CD4-positive, CD25-positive, alpha-beta regulatory T cell (primary cell): ENCODE results near the gene IRF7. TPM values are rescaled to one million over a fixed set of nuclear protein-coding genes. Genes with fewer than 3 reads are reported as not detected.

ENCODE experiments used
- ATAC-seq, 2 donors: fragments of 150-1000 bp; cut with Tn5 transposase; one replicate each; pipeline ENCODE4 v1.10.0; 2021; ENCODE audit warnings: low read depth in 2 of 2, moderate number of reproducible peaks in 2 of 2, moderate library complexity in 1 of 2
- DNase-seq, 3 donors: peaks; one replicate each; pipeline versions ENCODE4 v3.0.0 to v3.0.0-alpha.2; 2012 to 2022; ENCODE audit warnings: mixed read lengths in 1 of 3
- H3K27ac ChIP-seq: one replicate; pipeline ENCODE4 v1.7.0; 2013; ENCODE audit warnings: mild to moderate bottlenecking, low read length; ENCODE audit not compliant: insufficient read depth, poor library complexity, severe bottlenecking
- H3K27me3 ChIP-seq: one replicate; pipeline ENCODE4 v1.7.0; 2013; ENCODE audit warnings: low read length; ENCODE audit not compliant: control insufficient read depth, insufficient read depth
- H3K36me3 ChIP-seq: one replicate; pipeline ENCODE4 v1.7.0; 2013; ENCODE audit warnings: mild to moderate bottlenecking, low read length, moderate library complexity; ENCODE audit not compliant: control insufficient read depth, insufficient read depth
- H3K4me1 ChIP-seq: 2 replicates; pipeline ENCODE4 v1.7.0; 2013; ENCODE audit warnings: mild to moderate bottlenecking, low read length; ENCODE audit not compliant: insufficient read depth, control insufficient read depth, poor library complexity, severe bottlenecking
- H3K4me3 ChIP-seq: one replicate; pipeline ENCODE4 v1.7.0; 2013; ENCODE audit warnings: low read depth, mild to moderate bottlenecking, low read length, moderate library complexity
- H3K9me3 ChIP-seq, 2 experiments: 1 replicate in 1 of 2; 2 replicates in 1 of 2; pipeline ENCODE4 v1.7.0; 2013; ENCODE audit warnings: low read length in 2 of 2, mild to moderate bottlenecking in 1 of 2, moderate library complexity in 1 of 2; ENCODE audit not compliant: control insufficient read depth in 2 of 2
- H3K27ac Mint-ChIP-seq, 3 donors: one replicate each; pipeline ENCODE4 v1.8.0; 2020 to 2022; ENCODE audit warnings: mild to moderate bottlenecking in 3 of 3, mixed read lengths in 3 of 3, moderate library complexity in 2 of 3
- H3K27me3 Mint-ChIP-seq: one replicate; pipeline ENCODE4 v1.8.0; 2022; ENCODE audit warnings: mild to moderate bottlenecking, mixed read lengths
- H3K36me3 Mint-ChIP-seq: one replicate; pipeline ENCODE4 v1.8.0; 2020; ENCODE audit warnings: mixed read lengths
- H3K4me1 Mint-ChIP-seq, 4 donors: one replicate each; pipeline ENCODE4 v1.8.0; 2020 to 2022; ENCODE audit warnings: mixed read lengths in 4 of 4, mild to moderate bottlenecking in 1 of 4
- H3K4me3 Mint-ChIP-seq, 4 donors: one replicate each; pipeline ENCODE4 v1.8.0; 2020 to 2022; ENCODE audit warnings: mild to moderate bottlenecking in 4 of 4, mixed read lengths in 4 of 4, moderate library complexity in 3 of 4
- H3K9me3 Mint-ChIP-seq, 7 donors: one replicate each; pipeline ENCODE4 v1.8.0; 2020 to 2022; ENCODE audit warnings: mixed read lengths in 7 of 7, mild to moderate bottlenecking in 3 of 7, moderate library complexity in 2 of 7
- polyA plus RNA-seq, 4 donors: library from polyadenylated mRNA; unstranded; fragments of 300-500 nt; fragmentation: Illumina TruSeq; gene quantifications; one replicate each; pipeline ENCODE4 v1.2.3, GENCODE V29; 2021
- total RNA-seq: library from RNA; stranded (reverse); gene quantifications from one replicate; pipeline ENCODE4 v1.2.3, GENCODE V29; 2022

The IRF7 gene
- total and polyA plus RNA-seq, 5 donors from 2014 or later: 27.2 to 120 (median 29.2) TPM

DNA sequence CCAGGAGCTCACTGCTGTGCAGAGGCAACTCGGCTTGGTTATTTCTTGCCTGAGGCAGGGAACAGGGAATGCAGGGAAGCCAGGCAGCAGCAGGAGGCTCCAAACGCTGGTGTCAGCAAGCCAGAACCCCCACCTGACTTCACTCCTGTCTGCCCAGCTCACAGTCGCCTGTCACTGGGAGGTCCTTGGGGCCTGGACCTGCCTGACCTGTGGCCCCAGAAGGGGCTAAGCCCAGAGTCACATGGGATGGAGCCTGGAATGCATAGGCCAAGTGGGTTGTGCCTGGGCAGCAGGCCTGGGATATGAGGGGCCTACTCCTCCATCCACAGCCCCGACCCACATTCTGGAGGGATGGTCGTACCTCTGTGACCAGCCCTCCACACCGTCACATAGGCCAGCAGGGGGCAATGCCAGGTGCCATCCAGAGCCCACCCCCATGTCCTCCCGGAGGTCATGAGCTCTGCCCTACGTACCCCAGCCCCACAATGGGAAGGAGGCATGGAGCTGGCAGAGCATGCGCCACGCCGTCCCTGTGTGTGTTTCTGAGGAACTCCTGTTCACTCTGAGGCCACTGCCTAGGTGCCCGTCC, 49.7 kb downstream of the IRF7 start:
- no peak overlapping the region for H3K27ac ChIP-seq
- Mint-ChIP-seq H3K36me3 (no peaks in the 10 kb centered on the region), H3K4me1 (peaks cover 0 to 19% (median 2%) of the 10 kb centered on the region in 4 donors), H3K27ac (no peak overlapping the region), H3K27me3 (no peaks in the 10 kb centered on the region), H3K4me3 (peak overlapping the region in 2 of 4 donors; percentile 54 to 90), H3K9me3 (no peaks in the 10 kb centered on the region)
- H3K4me1 ChIP-seq: peaks cover 24% of the 10 kb centered on the region
- DNase-seq: no peak
- H3K9me3 ChIP-seq: no peaks in the 10 kb centered on the region
- H3K36me3 ChIP-seq: no peaks in the 10 kb centered on the region
- H3K4me3 ChIP-seq: no peak overlapping the region
- H3K27me3 ChIP-seq: no peaks in the 10 kb centered on the region
- ATAC-seq: no peak

- no peak overlapping the region for H3K27ac ChIP-seq
- H3K27ac Mint-ChIP-seq: peak overlapping the region in 1 of 3 donors; percentile 36
- no peaks in the 10 kb centered on the region for H3K27me3 Mint-ChIP-seq
- no peak overlapping the region for H3K4me3 ChIP-seq
- no peak for DNase-seq
- H3K36me3 Mint-ChIP-seq: no peaks in the 10 kb centered on the region
- H3K4me3 Mint-ChIP-seq: peak overlapping the region in 2 of 4 donors; percentile 43 to 56
- no peaks in the 10 kb centered on the region for H3K27me3 ChIP-seq
- H3K9me3 ChIP-seq: no peaks in the 10 kb centered on the region
- peaks cover 0 to 23% (median 6%) of the 10 kb centered on the region in 4 donors for H3K4me1 Mint-ChIP-seq
- H3K4me1 ChIP-seq: peaks cover 28% of the 10 kb centered on the region
- ATAC-seq: no peak
- H3K36me3 ChIP-seq: no peaks in the 10 kb centered on the region
- H3K9me3 Mint-ChIP-seq: no peaks in the 10 kb centered on the region
These were observed 51.8 kb downstream of the IRF7 start for GRCh38 chr11:563812-564578.

DNA sequence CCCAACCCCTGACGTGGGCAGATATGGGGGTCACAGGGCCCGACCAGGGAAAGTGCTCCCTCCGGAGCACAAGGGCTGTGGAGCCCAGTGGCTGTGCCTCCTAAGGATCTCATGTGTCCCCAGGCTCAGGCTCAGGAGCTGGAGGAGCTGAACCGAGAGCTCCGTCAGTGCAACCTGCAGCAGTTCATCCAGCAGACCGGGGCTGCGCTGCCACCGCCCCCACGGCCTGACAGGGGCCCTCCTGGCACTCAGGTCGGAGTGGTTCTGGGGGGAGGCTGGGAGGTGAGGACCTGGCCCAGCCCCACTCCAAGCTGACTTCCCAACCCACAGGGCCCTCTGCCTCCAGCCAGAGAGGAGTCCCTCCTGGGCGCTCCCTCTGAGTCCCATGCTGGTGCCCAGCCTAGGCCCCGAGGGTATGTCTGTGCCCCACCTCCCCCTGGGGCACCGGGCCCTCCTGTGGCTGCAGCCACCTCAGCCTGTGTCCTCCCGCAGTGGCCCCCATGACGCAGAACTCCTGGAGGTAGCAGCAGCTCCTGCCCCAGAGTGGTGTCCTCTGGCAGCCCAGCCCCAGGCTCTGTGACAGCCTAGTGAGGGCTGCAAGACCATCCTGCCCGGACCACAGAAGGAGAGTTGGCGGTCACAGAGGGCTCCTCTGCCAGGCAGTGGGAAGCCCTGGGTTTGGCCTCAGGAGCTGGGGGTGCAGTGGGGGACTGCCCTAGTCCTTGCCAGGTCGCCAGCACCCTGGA, 52.5 kb downstream of the IRF7 start:
- Histone ChIP-seq H3K36me3 (no peaks in the 10 kb centered on the region), H3K27me3 (no peaks in the 10 kb centered on the region), H3K9me3 (no peaks in the 10 kb centered on the region), H3K4me1 (peaks cover 26% of the 10 kb centered on the region), H3K4me3 (no peak overlapping the region), H3K27ac (no peak overlapping the region)
- H3K9me3 Mint-ChIP-seq: no peaks in the 10 kb centered on the region
- no peaks in the 10 kb centered on the region for H3K27me3 Mint-ChIP-seq
- peak overlapping the region in 2 of 4 donors; percentile 19 to 56 for H3K4me3 Mint-ChIP-seq
- no peak for DNase-seq
- H3K4me1 Mint-ChIP-seq: peaks cover 0 to 25% (median 6%) of the 10 kb centered on the region in 4 donors
- ATAC-seq: no peak
- no peak overlapping the region for H3K27ac Mint-ChIP-seq
- H3K36me3 Mint-ChIP-seq: no peaks in the 10 kb centered on the region

Other genes with a start within 250 kb of the IRF7 start
- gene B4GALNT4, start 246.5 kb downstream of the IRF7 start, total RNA-seq: 0.99 TPM
- gene B4GALNT4, start 246.5 kb downstream of the IRF7 start, polyA plus RNA-seq: not detected
- gene PKP3, start 221.7 kb downstream of the IRF7 start, total RNA-seq: 0.30 TPM
- under 1 TPM in 3 of 4 donors, not detected in 1; 0.09 to 0.75 (median 0.27) TPM for gene PKP3, start 221.7 kb downstream of the IRF7 start, polyA plus RNA-seq
- 387 TPM for gene SIGIRR, start 201.0 kb downstream of the IRF7 start, total RNA-seq
- gene SIGIRR, start 201.0 kb downstream of the IRF7 start, polyA plus RNA-seq: 100 to 1,000 TPM; 213 to 274 (median 220) TPM
- gene ANO9, start 173.9 kb downstream of the IRF7 start, total RNA-seq: 153 TPM
- 10 to 100 TPM in 3 of 4 donors, 1 to 10 TPM in 1; 8.9 to 16.4 (median 12.3) TPM for gene ANO9, start 173.9 kb downstream of the IRF7 start, polyA plus RNA-seq
- 19.3 TPM for gene PTDSS2, start 165.7 kb downstream of the IRF7 start, total RNA-seq
- gene PTDSS2, start 165.7 kb downstream of the IRF7 start, polyA plus RNA-seq: 1 to 10 TPM; 6.1 to 8.3 (median 6.8) TPM
- 112 TPM for gene RNH1, start 108.7 kb downstream of the IRF7 start, total RNA-seq
- 100 to 1,000 TPM; 126 to 155 (median 133) TPM for gene RNH1, start 108.7 kb downstream of the IRF7 start, polyA plus RNA-seq
- 35.0 TPM for gene HRAS, start 80.4 kb downstream of the IRF7 start, total RNA-seq
- gene HRAS, start 80.4 kb downstream of the IRF7 start, polyA plus RNA-seq: 10 to 100 TPM; 15.9 to 35.2 (median 21.1) TPM
- gene LRRC56, start 78.4 kb downstream of the IRF7 start, total RNA-seq: 5.8 TPM
- gene LRRC56, start 78.4 kb downstream of the IRF7 start, polyA plus RNA-seq: 1 to 10 TPM in 2 of 4 donors, under 1 TPM in 2; 0.89 to 3.1 (median 1.8) TPM
- gene LMNTD2, start 55.2 kb downstream of the IRF7 start, total RNA-seq: 5.1 TPM
- 1 to 10 TPM in 2 of 4 donors, under 1 TPM in 2; 0.79 to 1.4 (median 1.0) TPM for gene LMNTD2, start 55.2 kb downstream of the IRF7 start, polyA plus RNA-seq
- gene RASSF7, start 55.0 kb downstream of the IRF7 start, total RNA-seq: 27.2 TPM
- gene RASSF7, start 55.0 kb downstream of the IRF7 start, polyA plus RNA-seq: 10 to 100 TPM; 23.9 to 34.2 (median 31.8) TPM
- 43.8 TPM for gene PHRF1, start 39.5 kb downstream of the IRF7 start, total RNA-seq
- gene PHRF1, start 39.5 kb downstream of the IRF7 start, polyA plus RNA-seq: 1 to 10 TPM; 3.8 to 6.0 (median 5.0) TPM
- not detected for gene CDHR5, start 9.0 kb upstream of the IRF7 start, total RNA-seq
- gene CDHR5, start 9.0 kb upstream of the IRF7 start, polyA plus RNA-seq: not detected
- not detected for gene SCT, start 11.2 kb upstream of the IRF7 start, total RNA-seq
- gene SCT, start 11.2 kb upstream of the IRF7 start, polyA plus RNA-seq: not detected
- not detected for gene DRD4, start 21.3 kb upstream of the IRF7 start, total RNA-seq
- not detected for gene DRD4, start 21.3 kb upstream of the IRF7 start, polyA plus RNA-seq
- gene DEAF1, start 79.3 kb upstream of the IRF7 start, total RNA-seq: 84.1 TPM
- 10 to 100 TPM; 33.5 to 46.5 (median 37.4) TPM for gene DEAF1, start 79.3 kb upstream of the IRF7 start, polyA plus RNA-seq
- 26.3 TPM for gene TMEM80, start 79.9 kb upstream of the IRF7 start, total RNA-seq
- 10 to 100 TPM; 24.5 to 35.0 (median 27.0) TPM for gene TMEM80, start 79.9 kb upstream of the IRF7 start, polyA plus RNA-seq
- gene EPS8L2, start 90.3 kb upstream of the IRF7 start, total RNA-seq: 11.2 TPM
- gene EPS8L2, start 90.3 kb upstream of the IRF7 start, polyA plus RNA-seq: 10 to 100 TPM; 17.4 to 19.4 (median 18.3) TPM
- gene TALDO1, start 131.5 kb upstream of the IRF7 start, total RNA-seq: 68.3 TPM
- 100 to 1,000 TPM; 227 to 274 (median 240) TPM for gene TALDO1, start 131.5 kb upstream of the IRF7 start, polyA plus RNA-seq
- 42.1 TPM for gene GATD1, start 161.5 kb upstream of the IRF7 start, total RNA-seq
- gene GATD1, start 161.5 kb upstream of the IRF7 start, polyA plus RNA-seq: 1 to 10 TPM; 3.6 to 5.5 (median 4.8) TPM
- not detected for gene CEND1, start 174.1 kb upstream of the IRF7 start, total RNA-seq
- under 1 TPM in 3 of 4 donors, not detected in 1; 0.47 to 0.67 (median 0.49) TPM for gene CEND1, start 174.1 kb upstream of the IRF7 start, polyA plus RNA-seq
- 20.3 TPM for gene SLC25A22, start 182.3 kb upstream of the IRF7 start, total RNA-seq
- 1 to 10 TPM; 5.3 to 6.6 (median 6.4) TPM for gene SLC25A22, start 182.3 kb upstream of the IRF7 start, polyA plus RNA-seq
- gene PIDD1, start 189.3 kb upstream of the IRF7 start, total RNA-seq: 31.7 TPM
- 1 to 10 TPM; 1.8 to 6.7 (median 4.3) TPM for gene PIDD1, start 189.3 kb upstream of the IRF7 start, polyA plus RNA-seq
- gene RPLP2, start 194.0 kb upstream of the IRF7 start, total RNA-seq: 2,852 TPM
- 1,000 to 10,000 TPM; 2,313 to 3,705 (median 3,130) TPM for gene RPLP2, start 194.0 kb upstream of the IRF7 start, polyA plus RNA-seq
- gene PNPLA2, start 203.0 kb upstream of the IRF7 start, total RNA-seq: 195 TPM
- 10 to 100 TPM; 23.9 to 28.0 (median 24.6) TPM for gene PNPLA2, start 203.0 kb upstream of the IRF7 start, polyA plus RNA-seq
- gene CRACR2B, start 212.0 kb upstream of the IRF7 start, total RNA-seq: 1.2 TPM
- under 1 TPM in 3 of 4 donors, not detected in 1; 0.11 to 0.24 (median 0.18) TPM for gene CRACR2B, start 212.0 kb upstream of the IRF7 start, polyA plus RNA-seq
- 20.7 TPM for gene CD151, start 217.0 kb upstream of the IRF7 start, total RNA-seq
- 10 to 100 TPM in 2 of 4 donors, 1 to 10 TPM in 2; 5.5 to 15.9 (median 8.8) TPM for gene CD151, start 217.0 kb upstream of the IRF7 start, polyA plus RNA-seq
- gene POLR2L, start 226.6 kb upstream of the IRF7 start, total RNA-seq: 43.1 TPM
- gene POLR2L, start 226.6 kb upstream of the IRF7 start, polyA plus RNA-seq: 100 to 1,000 TPM in 1 of 4 donors, 10 to 100 TPM in 3; 62.7 to 101 (median 75.3) TPM
- gene TSPAN4, start 226.9 kb upstream of the IRF7 start, total RNA-seq: 2.2 TPM
- gene TSPAN4, start 226.9 kb upstream of the IRF7 start, polyA plus RNA-seq: 1 to 10 TPM; 1.2 to 1.7 (median 1.4) TPM